NCI-H2227 treated with DMSO at 0.1 percent for 48 hours (cell line): ENCODE results near the gene POP7.

ENCODE experiments used
- DNase-seq: peaks from one replicate; lab custom pipeline; 2025; lab: John Stamatoyannopoulos, UW

Gene POP7

DNA sequence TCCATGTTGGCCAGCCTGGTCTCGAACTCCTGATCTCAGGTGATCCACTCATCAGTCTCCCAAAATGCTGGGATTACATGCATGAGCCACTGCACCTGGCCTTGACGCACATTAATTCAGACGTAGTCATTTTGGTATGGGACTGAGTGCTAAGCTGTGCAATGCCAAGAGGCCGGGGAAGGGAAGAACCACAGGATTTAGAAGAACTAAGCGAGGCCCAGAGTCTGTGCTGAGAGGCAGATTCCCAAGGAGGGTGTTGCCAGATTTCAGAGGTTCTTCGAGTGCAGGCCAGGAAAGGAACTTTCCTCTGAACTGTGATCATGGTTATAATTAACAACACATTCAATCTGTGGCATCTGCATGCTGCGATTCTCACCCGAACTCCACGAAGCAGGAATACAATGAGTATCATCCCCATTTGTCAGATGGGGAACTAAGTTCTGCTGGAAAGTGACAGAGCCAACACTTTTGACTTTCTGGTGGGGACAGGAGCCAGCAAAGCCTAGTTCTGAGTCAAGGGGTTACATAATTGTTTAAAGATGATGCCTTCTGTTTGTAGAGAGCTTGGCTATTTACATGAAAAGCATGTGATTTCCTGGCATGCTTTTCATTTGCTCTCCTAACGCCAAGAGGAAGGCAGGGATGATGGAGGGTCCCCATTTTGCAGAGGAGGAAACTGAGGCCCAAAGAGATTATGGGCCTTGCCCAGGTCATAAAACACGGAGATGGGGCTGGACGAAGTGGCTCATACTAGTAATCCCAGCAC is 21.3 kb downstream of the POP7 start:
- DNase-seq = no peak

GRCh38 chr7:100728196-100728595 is 22.3 kb downstream of the POP7 start:
- no peak for DNase-seq

DNA sequence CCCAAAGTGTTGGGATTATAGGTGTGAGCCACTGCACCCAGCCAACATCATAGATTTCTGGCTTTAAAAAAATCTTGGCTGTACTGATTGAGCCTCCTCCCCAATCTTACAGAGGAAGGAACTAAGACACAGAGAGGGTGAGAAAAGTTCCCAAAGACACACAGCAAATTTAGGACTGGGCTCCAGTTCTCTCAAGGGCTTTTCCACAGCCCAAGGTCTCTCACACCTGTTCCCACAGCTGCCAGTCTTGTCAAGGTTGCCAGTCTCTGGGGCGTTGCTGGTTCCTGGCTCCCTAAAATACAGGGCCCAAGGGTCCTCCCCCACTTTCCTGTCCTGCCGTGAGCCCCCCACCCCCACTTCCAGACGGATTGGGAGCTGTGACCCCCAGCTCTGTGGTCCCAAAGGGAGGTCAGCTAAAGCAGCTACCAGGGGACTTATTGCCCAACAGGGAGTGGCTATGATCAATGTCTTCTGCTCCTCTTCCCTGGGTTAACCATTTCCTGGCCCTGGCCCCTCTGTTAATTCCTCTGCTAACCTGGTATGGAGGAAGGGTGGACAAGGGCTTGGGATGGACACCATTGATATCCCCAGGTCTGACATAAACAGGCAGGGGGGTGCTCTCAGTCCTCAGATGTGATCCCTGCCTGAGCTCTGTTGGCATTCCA is 24.3 kb downstream of the POP7 start:
- DNase-seq = no peak

DNA sequence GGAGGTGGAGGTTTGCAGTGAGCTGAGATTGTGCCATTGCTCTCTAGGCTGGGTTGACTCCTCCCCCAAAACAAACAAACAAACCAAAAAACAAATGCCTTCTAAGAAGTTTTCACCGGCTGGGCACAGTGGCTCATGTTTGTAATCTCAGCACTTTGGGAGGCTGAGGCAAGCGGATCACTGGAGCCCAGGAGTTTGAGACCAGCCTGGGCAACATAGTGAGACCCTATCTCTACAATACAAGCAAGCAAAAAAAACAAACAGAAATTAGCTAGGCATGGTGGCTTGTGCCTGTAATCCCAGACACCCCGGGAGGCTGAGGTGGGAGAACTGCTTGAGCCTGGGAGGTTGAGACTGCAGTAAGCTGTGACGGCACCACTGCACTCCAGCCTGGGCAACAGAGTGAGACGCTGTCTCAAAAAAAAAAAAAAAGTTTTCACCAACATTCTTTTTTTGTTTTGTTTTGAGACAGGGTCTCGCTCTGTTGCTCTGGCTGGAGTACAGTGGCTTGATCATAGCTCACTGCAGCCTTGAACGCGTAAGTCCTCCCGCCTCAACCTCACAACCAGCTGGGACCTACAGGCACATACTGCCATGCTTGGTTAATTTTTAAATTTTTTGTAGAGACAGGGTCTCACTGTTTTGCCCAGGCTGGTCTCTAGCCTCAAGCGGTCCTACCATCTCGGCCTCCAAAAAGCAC is 26.2 kb downstream of the POP7 start:
- DNase-seq = no peak

DNA sequence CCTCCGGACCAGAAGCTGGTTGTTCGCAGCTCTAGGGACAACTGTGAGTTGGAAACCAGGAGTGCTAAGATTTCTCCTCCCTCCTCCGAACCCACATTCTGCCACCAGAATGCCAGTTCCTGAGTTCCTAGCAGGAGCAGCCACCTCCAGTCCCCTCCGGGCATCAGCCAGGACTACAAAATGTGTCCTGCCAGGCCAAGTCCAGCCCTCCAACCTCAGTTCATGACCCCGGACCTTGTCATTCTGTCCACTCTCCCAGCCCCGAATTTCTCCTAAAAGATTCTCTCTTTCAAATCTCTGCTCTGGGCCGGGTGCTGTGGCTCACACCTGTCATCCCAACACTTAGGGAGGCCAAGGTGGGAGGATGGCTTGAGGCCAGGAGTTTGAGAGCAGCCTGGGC is 29.8 kb downstream of the POP7 start:
- DNase-seq = no peak

GRCh38 chr7:100736671-100737070 is 30.8 kb downstream of the POP7 start:
- DNase-seq = no peak

- DNase-seq = no peak
These were observed 34.0 kb downstream of the POP7 start for GRCh38 chr7:100739934-100740333.

DNA sequence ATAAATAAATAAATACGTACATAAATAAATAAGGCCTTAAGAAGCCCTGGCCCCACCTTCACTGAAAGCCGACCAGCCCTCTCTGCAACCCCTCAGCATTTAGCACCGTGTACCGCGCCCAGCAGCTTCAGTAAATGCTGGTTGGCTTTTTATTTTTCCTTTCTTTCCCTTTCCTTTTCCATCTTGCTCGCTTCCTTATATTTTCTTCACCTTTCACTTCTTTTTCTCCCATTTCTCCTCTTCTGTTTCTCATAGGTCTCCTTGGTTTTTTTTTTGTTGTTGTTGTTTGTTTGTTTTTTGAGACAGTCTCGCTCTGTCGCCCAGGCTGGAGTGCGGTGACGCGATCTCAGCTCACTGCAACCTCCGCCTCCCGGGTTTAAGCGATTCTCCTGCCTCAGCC is 38.7 kb downstream of the POP7 start:
- no peak for DNase-seq

- peak; percentile 90 for DNase-seq
These were observed 39.3 kb downstream of the POP7 start for GRCh38 chr7:100745184-100745583.

- DNase-seq = no peak
These were observed 47.1 kb downstream of the POP7 start for GRCh38 chr7:100752994-100753393.

DNA sequence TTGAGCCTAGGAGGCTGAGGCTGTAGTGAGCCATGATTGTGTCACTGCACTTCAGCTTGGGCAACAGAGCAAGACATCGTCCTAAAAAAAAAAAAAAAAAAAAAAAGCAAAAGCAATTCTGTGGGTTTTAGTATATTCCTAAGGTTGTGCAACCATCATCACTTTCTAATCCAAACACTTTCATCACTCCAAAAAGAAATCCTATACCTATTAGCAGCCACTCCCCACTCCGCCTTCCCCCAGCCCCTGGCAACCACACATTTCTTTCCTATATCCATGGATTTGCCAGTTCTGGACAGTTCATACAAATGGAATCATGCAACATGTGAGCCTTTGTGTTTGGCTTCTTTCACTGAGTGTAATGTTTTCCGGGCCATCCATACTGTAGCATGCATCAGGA is 47.8 kb downstream of the POP7 start:
- no peak for DNase-seq
